AG04449 (cell line): ENCODE measurements around the gene EGF.

ENCODE experiments used
- CTCF ChIA-PET: fragments of 350-600 bp; formaldehyde crosslinking; extraction: SDS; loops from one replicate; lab custom pipeline; 2021; ENCODE audit warnings: antibody characterized with exemption; lab: Yijun Ruan, JAX
- POLR2A ChIA-PET: fragments of 400-600, 350-600 bp; formaldehyde crosslinking; extraction: SDS; loops from one replicate; lab custom pipeline; 2020; ENCODE audit warnings: antibody characterized with exemption, inconsistent platforms; lab: Yijun Ruan, JAX
- DNase-seq: peaks from one replicate; pipeline ENCODE4 v3.0.0-alpha.2; 2010; ENCODE audit warnings: low read depth, low spot score
- H3K4me3 ChIP-seq: 2 replicates; pipeline ENCODE4 v1.5.1; 2011; ENCODE audit warnings: low read depth, mild to moderate bottlenecking, control low read depth, low read length
- TF ChIP-seq, protein P1 (sequence below): IDR thresholded peaks from one replicate; pipeline ENCODE4 v1.5.1; 2011; ENCODE audit warnings: mild to moderate bottlenecking, moderate library complexity, low read length, control low read depth, inconsistent platforms; ENCODE audit not compliant: insufficient read depth; ENCODE audit errors: missing control alignments

The EGF gene

GRCh38 chr4:109912706-109913595, at the start of gene EGF:
Gene EGF, plus strand, starts transcription at chr4:109912883. Its CDS starts 453 bp downstream, at chr4:109913336.
- TF ChIP-seq, protein P1, sequence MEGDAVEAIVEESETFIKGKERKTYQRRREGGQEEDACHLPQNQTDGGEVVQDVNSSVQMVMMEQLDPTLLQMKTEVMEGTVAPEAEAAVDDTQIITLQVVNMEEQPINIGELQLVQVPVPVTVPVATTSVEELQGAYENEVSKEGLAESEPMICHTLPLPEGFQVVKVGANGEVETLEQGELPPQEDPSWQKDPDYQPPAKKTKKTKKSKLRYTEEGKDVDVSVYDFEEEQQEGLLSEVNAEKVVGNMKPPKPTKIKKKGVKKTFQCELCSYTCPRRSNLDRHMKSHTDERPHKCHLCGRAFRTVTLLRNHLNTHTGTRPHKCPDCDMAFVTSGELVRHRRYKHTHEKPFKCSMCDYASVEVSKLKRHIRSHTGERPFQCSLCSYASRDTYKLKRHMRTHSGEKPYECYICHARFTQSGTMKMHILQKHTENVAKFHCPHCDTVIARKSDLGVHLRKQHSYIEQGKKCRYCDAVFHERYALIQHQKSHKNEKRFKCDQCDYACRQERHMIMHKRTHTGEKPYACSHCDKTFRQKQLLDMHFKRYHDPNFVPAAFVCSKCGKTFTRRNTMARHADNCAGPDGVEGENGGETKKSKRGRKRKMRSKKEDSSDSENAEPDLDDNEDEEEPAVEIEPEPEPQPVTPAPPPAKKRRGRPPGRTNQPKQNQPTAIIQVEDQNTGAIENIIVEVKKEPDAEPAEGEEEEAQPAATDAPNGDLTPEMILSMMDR: no peak
- POLR2A ChIA-PET: no interaction called here
- no peak for DNase-seq
- CTCF ChIA-PET: no interaction called here
- no peak within 1 kb of the TSS for H3K4me3 ChIP-seq

DNA sequence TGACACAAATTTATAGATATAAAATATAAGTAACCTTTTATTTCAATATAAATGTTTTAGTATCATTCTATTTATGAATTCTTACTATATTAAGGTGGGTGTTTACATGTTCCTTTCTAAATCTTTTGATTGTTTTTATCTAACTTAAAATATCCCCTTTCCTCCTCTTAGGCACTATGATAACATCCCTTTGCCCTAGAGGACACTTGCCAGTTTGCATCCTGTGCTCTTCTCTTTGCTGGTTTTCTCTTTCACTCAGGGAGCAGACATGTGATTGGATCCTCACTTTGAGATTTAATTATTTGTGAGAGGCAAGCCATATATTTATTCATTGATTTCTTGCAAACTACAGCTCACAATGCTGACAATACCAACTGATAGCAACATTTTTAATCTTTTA, 48.5 kb upstream of the EGF start:
- no peak for DNase-seq
- ChIA-PET POLR2A (no interaction called here), CTCF (no interaction called here)
- TF ChIP-seq, protein P1: no peak
- H3K4me3 ChIP-seq: no peak overlapping the region

- POLR2A ChIA-PET: no interaction called here
- TF ChIP-seq, protein P1: no peak
- CTCF ChIA-PET: no interaction called here
- H3K4me3 ChIP-seq: no peak overlapping the region
- DNase-seq: no peak
Measured at GRCh38 chr4:109870061-109870460, 42.6 kb upstream of the EGF start.

- ChIA-PET POLR2A (no interaction called here), CTCF (no interaction called here)
- no peak overlapping the region for H3K4me3 ChIP-seq
- no peak for DNase-seq
- TF ChIP-seq, protein P1: no peak
Measured at GRCh38 chr4:109872065-109872464, 40.6 kb upstream of the EGF start.

GRCh38 chr4:109872950-109873656, 39.6 kb upstream of the EGF start:
- ChIA-PET POLR2A (no interaction called here), CTCF (no interaction called here)
- TF ChIP-seq, protein P1: no peak
- DNase-seq: no peak
- H3K4me3 ChIP-seq: no peak overlapping the region
